Measurements from ENCODE around the gene SLC6A15.

SLC6A15 gene

DNA sequence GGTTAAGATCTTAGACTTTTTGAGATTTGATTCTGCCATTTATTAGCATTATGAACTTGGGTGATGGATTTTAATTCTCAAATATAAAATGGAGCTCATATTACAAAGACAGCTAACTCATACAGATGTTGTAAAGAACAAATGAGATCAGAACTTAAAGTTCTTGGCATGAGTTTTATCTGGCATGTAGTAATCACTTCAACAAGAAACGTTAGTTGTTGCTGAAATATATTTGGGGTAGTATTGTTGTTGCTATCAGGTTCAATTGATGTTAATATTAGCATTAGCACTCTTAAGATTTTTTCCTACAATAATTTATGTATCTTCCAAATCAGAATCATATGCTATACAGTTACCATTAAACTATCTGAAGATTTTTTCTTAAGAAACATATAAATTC, 71.0 kb downstream of the SLC6A15 start:
- no peak for ATAC-seq
- Mint-ChIP-seq H3K27ac (no peak overlapping the region), H3K9me3 (no peaks in the 10 kb centered on the region), H3K4me3 (no peak overlapping the region), H3K36me3 (no peaks in the 10 kb centered on the region), H3K4me1 (no peaks in the 10 kb centered on the region)
- DNase-seq (ENCODE audit: low spot score in 2 of 2) = no peak

DNA sequence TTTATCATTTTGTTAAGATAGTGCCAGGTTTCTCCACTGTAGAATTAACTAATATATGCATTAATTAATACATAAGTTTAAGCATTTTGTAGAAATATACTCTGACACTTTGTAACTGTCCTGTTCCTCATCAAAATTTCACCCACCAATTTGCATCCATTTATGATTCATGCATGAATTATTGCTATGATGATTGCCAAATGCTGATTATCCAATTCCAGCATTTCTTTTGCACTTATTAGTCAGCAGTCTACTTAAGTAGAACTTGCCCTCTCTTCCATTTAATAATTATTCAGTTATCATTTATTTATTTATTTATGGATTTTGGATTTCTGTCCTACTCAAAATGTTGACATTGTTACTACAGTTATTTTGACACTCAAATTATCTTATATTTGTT, 72.2 kb downstream of the SLC6A15 start:
- no peaks in the 10 kb centered on the region for H3K36me3 Mint-ChIP-seq
- no peak for ATAC-seq

DNA sequence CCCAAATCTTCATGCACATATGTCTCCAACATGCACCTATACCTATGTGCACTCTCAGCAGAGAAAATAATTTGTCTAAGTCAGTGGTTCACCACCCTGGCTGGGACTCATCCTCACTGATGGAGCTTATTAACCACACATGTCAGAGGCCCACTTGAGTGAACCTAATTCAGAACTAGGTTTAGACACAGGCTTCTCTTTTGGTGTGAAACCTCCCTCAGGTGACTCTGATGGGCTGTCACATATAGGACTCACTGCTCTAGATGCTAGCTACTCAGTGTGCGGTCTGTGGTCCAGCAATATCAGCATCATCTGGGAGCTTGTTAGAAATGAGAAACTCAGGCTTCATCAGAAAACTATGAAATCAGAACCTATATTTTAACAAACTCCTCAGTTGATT, 85.7 kb downstream of the SLC6A15 start:
- DNase-seq (ENCODE audit: low spot score in 2 of 2) = no peak
- H3K4me1 Mint-ChIP-seq = no peaks in the 10 kb centered on the region
- H3K27ac Mint-ChIP-seq = no peak overlapping the region
- peaks cover 12% of the 10 kb centered on the region for H3K9me3 Mint-ChIP-seq
- no peaks in the 10 kb centered on the region for H3K36me3 Mint-ChIP-seq
- no peak for ATAC-seq
- no peak overlapping the region for H3K4me3 Mint-ChIP-seq

More for the DNA sequence above, 72.2 kb downstream of the SLC6A15 start:
- Mint-ChIP-seq H3K27ac (no peak overlapping the region), H3K4me3 (no peak overlapping the region), H3K9me3 (no peaks in the 10 kb centered on the region), H3K4me1 (no peaks in the 10 kb centered on the region)
- DNase-seq (ENCODE audit: low spot score in 2 of 2) = no peak

DNA sequence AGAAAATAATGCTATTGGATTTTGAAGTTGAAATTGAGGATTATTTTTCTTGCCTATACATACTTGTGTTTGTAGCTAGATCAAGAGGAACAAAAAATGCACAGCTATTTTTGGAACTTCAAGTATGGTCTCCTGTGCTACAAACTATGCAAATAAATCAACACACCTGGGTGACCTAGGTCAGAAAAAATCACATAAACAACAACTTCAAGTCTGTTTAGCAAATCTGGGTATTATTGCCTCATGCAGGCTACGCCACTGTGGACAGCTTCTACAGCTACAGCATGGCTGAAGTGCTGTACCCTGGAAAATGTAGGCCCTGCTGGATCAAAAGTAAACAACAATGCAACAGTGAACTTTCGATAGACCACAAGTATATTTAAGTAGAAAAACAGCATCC, 87.5 kb downstream of the SLC6A15 start:
- no peaks in the 10 kb centered on the region for H3K36me3 Mint-ChIP-seq
- no peak overlapping the region for H3K27ac Mint-ChIP-seq
- no peak overlapping the region for H3K4me3 Mint-ChIP-seq
- DNase-seq (ENCODE audit: low spot score in 2 of 2) (no peak), ATAC-seq (no peak)
- peaks cover 12% of the 10 kb centered on the region for H3K9me3 Mint-ChIP-seq
- no peaks in the 10 kb centered on the region for H3K4me1 Mint-ChIP-seq

DNA sequence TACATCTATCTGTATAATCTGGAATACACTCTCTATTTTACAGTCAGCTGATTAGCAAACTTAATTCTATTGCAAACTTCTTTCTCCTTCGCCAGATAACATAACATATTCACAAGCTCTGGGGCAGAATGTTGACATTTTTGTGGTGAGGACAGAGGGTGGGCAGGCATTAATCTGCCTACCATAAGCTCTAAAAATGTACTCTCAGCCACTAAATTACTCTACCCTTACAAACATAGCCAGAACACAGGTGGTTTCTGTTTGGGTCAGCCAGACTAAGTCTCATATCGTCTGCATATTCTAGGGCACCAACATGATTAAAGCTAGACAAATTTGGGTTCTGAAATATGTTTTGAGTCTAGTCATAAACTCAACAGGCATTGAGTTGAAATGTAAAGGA, 90.1 kb downstream of the SLC6A15 start:
- no peak overlapping the region for H3K27ac Mint-ChIP-seq
- peaks cover 5% of the 10 kb centered on the region for H3K9me3 Mint-ChIP-seq
- H3K4me1 Mint-ChIP-seq = no peaks in the 10 kb centered on the region
- ATAC-seq (no peak), DNase-seq (ENCODE audit: low spot score in 2 of 2) (no peak)
- no peak overlapping the region for H3K4me3 Mint-ChIP-seq
- H3K36me3 Mint-ChIP-seq = no peaks in the 10 kb centered on the region

DNA sequence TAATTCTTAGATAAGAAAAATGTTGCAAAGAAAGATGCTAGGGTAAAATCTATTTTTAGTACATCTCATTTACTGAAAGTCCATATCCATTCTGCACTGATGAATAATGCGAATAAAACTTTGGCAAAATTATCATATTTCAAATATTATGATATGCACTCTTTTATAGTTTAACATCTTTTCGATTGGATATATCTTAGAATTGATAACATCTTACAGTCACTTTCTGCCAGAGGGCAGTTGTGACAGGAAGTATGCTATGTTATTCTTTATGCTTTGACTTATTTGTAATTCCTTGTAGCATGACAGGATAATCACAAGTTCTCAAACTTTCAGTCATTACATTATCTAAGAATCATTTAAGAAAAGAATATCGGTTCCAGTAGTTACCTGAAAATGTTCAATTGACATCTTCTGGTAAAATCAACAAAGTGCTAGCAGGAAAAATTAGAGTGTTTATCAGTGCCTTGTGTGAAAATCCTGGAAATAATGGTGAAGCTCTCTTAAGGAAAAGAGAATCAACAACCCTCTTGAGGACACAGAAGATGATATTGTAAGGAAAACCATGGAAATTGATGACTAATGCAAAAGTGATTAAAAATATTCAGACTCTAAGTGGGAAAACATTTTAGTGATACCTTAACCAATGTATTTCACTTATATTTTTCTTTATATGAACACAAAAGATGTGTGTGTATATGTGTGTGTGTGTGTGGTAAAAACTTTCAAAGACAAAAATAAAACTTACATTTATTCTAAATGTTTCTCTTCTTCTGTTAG, 95.5 kb downstream of the SLC6A15 start:
- DNase-seq (ENCODE audit: low spot score in 2 of 2) (no peak), ATAC-seq (no peak)
- Mint-ChIP-seq H3K4me1 (no peaks in the 10 kb centered on the region), H3K36me3 (no peaks in the 10 kb centered on the region), H3K4me3 (no peak overlapping the region), H3K9me3 (peaks cover 2% of the 10 kb centered on the region), H3K27ac (no peak overlapping the region)

DNA sequence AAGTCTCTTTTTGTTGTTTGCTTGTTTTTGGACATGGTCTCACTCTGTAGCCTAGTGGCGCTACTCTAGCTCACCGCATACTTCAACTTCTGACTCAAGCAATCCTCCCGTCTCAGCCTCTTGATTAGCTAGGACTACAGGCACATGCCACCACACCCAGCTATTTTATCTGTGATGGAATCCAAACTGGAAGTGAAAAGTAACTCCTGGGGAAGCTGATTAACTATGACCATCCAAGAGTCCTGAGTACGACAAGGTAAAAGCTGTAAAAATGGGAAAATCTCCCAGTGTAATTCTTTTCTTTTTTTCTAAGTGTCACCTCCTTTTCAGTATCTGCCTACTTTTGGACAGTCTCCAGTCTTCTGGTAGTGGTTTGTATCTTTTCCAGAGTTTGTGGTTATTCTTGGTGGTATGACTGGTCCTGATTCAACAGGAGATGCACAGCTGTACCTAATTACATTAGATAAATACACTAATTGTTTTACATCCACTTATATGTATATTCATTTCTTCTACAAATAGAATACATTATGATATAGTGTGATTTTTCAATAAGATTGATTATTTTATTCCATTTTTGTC, 97.8 kb downstream of the SLC6A15 start:
- no peaks in the 10 kb centered on the region for H3K36me3 Mint-ChIP-seq

DNA sequence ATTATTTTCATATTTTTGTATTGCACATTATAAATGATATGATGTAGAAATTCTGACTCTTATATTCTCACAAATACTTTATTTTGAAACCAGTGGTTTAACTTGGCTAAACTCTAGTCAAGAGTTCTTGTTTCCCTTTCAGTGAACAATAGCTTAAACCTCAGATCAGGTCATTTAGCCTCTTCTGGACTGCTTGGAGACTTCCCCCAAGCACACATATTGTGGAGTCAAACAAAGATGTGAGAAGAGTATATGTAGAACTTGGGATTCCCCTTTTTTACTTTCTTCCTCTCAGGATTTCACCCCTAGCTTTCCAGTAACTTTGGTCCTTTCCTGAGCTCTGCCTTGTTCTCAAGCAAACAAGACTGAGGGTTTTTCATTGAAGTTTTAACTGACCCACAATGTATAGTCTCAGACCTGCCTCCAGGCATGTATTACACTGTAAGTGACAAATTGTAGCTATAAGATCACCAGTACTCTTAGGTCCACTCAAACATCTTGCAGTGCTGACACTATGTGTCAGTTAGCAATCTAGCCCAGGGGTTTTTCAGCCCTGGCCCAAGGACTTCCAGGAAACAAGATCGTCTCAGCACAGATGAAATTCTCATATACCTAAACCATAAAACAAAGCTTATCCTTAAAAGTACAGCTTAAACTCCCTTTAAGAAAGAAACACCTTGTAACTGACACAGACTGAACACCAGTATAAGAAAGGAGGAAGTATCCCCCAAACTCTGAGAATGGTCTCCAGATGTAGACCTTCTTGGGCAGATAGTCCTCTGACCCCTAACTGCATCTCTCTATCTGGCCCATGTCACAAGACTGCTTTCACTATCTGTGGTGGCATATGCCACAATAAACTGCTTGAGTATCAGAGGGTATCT, 98.6 kb downstream of the SLC6A15 start:
- Mint-ChIP-seq H3K4me3 (no peak overlapping the region), H3K9me3 (peaks cover 2% of the 10 kb centered on the region), H3K36me3 (no peaks in the 10 kb centered on the region), H3K27ac (no peak overlapping the region), H3K4me1 (no peaks in the 10 kb centered on the region)
- ATAC-seq (no peak), DNase-seq (ENCODE audit: low spot score in 2 of 2) (no peak)

More for the DNA sequence above, 97.8 kb downstream of the SLC6A15 start:
- no peak overlapping the region for H3K27ac Mint-ChIP-seq
- DNase-seq (ENCODE audit: low spot score in 2 of 2) = no peak
- H3K4me1 Mint-ChIP-seq = no peaks in the 10 kb centered on the region
- peaks cover 2% of the 10 kb centered on the region for H3K9me3 Mint-ChIP-seq
- ATAC-seq = no peak
- no peak overlapping the region for H3K4me3 Mint-ChIP-seq

DNA sequence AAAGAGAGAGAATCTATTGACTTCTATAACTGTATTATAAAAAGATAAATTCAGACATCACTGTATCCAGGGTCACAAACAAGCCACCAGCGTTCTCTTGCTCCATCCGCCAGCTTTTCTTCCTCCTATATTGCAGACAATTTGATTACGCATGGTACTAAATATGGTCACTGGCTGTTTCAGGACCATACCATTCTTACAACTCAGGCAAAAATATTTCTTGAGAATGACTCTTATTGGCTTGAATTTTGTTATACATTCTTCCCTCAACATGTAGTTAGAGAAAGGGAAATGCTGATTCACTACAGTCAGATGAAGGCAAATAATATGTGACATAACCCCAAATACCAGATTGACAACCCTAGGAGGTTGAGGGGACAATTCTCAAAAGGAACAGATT, 101.3 kb downstream of the SLC6A15 start:
- Mint-ChIP-seq H3K4me3 (no peak overlapping the region), H3K9me3 (no peaks in the 10 kb centered on the region), H3K27ac (no peak overlapping the region), H3K4me1 (no peaks in the 10 kb centered on the region), H3K36me3 (no peaks in the 10 kb centered on the region)
- DNase-seq (ENCODE audit: low spot score in 2 of 2) (no peak), ATAC-seq (no peak)

DNA sequence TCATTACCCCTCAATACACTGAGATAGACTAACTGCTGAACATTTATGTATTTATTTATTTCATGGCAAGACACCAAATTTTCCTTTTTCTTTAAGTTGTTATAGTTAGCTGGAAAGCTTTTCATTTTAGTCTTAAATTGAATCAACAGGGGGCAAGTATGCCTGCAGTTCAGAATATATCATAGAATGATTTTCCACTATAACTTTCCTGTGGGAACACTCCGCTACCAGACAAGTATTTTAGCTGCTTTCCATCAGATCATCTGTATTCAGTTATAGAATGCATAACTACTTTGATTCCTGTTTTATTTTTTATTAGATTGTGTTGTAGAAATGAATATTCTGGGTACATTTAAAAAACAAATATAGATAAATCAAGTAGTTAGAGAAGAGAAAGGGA, 102.0 kb downstream of the SLC6A15 start:
- DNase-seq (ENCODE audit: low spot score in 2 of 2) (no peak), ATAC-seq (no peak)
- Mint-ChIP-seq H3K4me3 (no peak overlapping the region), H3K27ac (no peak overlapping the region), H3K4me1 (no peaks in the 10 kb centered on the region), H3K36me3 (no peaks in the 10 kb centered on the region), H3K9me3 (peaks cover 2% of the 10 kb centered on the region)

Data from stimulated activated effector memory CD8-positive, alpha-beta T cell treated with anti-CD3 and anti-CD28 coated beads, Interleukin-12 subunit alpha, Interleukin-12 subunit beta, amount 100 ng/mL, for 72 hours (primary cell).